Daoy (cell line): Measurements from ENCODE around the gene FCN1. TPM values are rescaled to one million over a fixed set of nuclear protein-coding genes. Genes with fewer than 3 reads are reported as not detected.

Experiments used
- total RNA-seq: library from RNA; depleted of rRNA; stranded (reverse); fragments of >200 nt; shearing (Covaris generic); gene quantifications from 2 replicates; pipeline ENCODE4 v1.2.3, GENCODE V29; 2014; rRNA removed

The FCN1 gene
- total RNA-seq, 1 experiment from 2014 or later = not detected

Other genes starting within 250 kb of the FCN1 start
- not detected in 2 replicates for gene FCN2, start 37.1 kb downstream of the FCN1 start, total RNA-seq
- gene OLFM1, start 169.8 kb upstream of the FCN1 start, total RNA-seq = 23.7 and 35.5 TPM in 2 replicates